ENCODE data around the gene EPHB3.

GRCh38 chr3:184577546-184577945, 16.0 kb downstream of the EPHB3 start:
- TF ChIP-seq EP300 (IDR thresholded peaks at IDR 0.05; ENCODE audit: borderline replicate concordance in 1 of 2, control insufficient read depth in 1 of 2, low read depth in 2 of 2, low read length in 2 of 2) (no peak), TAF1 (IDR thresholded peaks at IDR 0.05; ENCODE audit: borderline replicate concordance, low read depth, low read length) (no peak), POLR2AphosphoS5 (IDR thresholded peaks at IDR 0.05; ENCODE audit: low read length) (no peak)
- TF ChIP-seq, protein P1, sequence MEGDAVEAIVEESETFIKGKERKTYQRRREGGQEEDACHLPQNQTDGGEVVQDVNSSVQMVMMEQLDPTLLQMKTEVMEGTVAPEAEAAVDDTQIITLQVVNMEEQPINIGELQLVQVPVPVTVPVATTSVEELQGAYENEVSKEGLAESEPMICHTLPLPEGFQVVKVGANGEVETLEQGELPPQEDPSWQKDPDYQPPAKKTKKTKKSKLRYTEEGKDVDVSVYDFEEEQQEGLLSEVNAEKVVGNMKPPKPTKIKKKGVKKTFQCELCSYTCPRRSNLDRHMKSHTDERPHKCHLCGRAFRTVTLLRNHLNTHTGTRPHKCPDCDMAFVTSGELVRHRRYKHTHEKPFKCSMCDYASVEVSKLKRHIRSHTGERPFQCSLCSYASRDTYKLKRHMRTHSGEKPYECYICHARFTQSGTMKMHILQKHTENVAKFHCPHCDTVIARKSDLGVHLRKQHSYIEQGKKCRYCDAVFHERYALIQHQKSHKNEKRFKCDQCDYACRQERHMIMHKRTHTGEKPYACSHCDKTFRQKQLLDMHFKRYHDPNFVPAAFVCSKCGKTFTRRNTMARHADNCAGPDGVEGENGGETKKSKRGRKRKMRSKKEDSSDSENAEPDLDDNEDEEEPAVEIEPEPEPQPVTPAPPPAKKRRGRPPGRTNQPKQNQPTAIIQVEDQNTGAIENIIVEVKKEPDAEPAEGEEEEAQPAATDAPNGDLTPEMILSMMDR (IDR thresholded peaks at IDR 0.05 in 2 of 3, conservative IDR thresholded peaks at IDR 0.05 in 1 of 3; ENCODE audit: control insufficient read depth in 2 of 3, extremely low read depth in 1 of 3, insufficient read depth in 1 of 3, low read depth in 3 of 3, low read length in 3 of 3), result no peak

Measured in GM12878 (cell line).